ENCODE results near the gene ABCF2.

ABCF2 gene

GRCh38 chr7:151166629-151167196 lies 60.3 kb downstream of the ABCF2 start:
- peak overlapping the region; percentile 18; the same call in 1 of the 2 replicates for H3K27ac ChIP-seq
- no peak for TF ChIP-seq CTCF (conservative IDR thresholded peaks at IDR 0.05)
